Mesenchymal stem cell (in vitro differentiated cells and primary cell): ENCODE results near the gene CLEC9A.

ENCODE experiments used
- DNase-seq: peaks from one replicate; pipeline ENCODE4 v3.0.0-alpha.2; 2013
- H2AFZ ChIP-seq: one replicate; pipeline ENCODE4 v1.6.1; 2013; ENCODE audit warnings: low read depth, mild to moderate bottlenecking, control low read depth, inconsistent platforms, low read length, moderate library complexity
- H2AK5ac ChIP-seq: 2 replicates; pipeline ENCODE4 v1.6.1; 2013; ENCODE audit warnings: low read length, moderate library complexity, mild to moderate bottlenecking, inconsistent platforms; ENCODE audit not compliant: severe bottlenecking
- H2BK120ac ChIP-seq: one replicate; pipeline ENCODE4 v1.6.1; 2013; ENCODE audit warnings: low read depth, mild to moderate bottlenecking, inconsistent platforms, low read length, moderate library complexity
- H2BK12ac ChIP-seq, 2 experiments: one replicate each; pipeline ENCODE4 v1.6.1; 2013; ENCODE audit warnings: inconsistent platforms in 2 of 2, low read length in 2 of 2, mild to moderate bottlenecking in 2 of 2, moderate library complexity in 2 of 2, control low read depth in 1 of 2
- H2BK15ac ChIP-seq: one replicate; pipeline ENCODE4 v1.6.1; 2013; ENCODE audit warnings: mild to moderate bottlenecking, low read depth, inconsistent platforms; ENCODE audit not compliant: poor library complexity, severe bottlenecking
- H2BK5ac ChIP-seq: 2 replicates; pipeline ENCODE4 v1.6.1; 2013; ENCODE audit warnings: low read depth, mild to moderate bottlenecking, low read length, control low read depth, inconsistent platforms; ENCODE audit not compliant: poor library complexity, severe bottlenecking
- H3K14ac ChIP-seq, 2 experiments: one replicate each; pipeline ENCODE4 v1.6.1; 2013; ENCODE audit warnings: inconsistent platforms in 2 of 2, low read length in 2 of 2, control low read depth in 1 of 2, mild to moderate bottlenecking in 1 of 2, moderate library complexity in 1 of 2
- H3K18ac ChIP-seq, 2 experiments: one replicate each; pipeline ENCODE4 v1.6.1; 2013; ENCODE audit warnings: inconsistent platforms in 2 of 2, low read length in 2 of 2, control low read depth in 1 of 2, low read depth in 1 of 2, mild to moderate bottlenecking in 1 of 2
- H3K23ac ChIP-seq, 2 experiments: one replicate each; pipeline ENCODE4 v1.6.1; 2013; ENCODE audit warnings: inconsistent platforms in 2 of 2, low read length in 2 of 2, mild to moderate bottlenecking in 2 of 2, moderate library complexity in 2 of 2, control low read depth in 1 of 2
- H3K27ac ChIP-seq: 2 replicates; pipeline ENCODE4 v1.5.1; 2013; ENCODE audit warnings: mild to moderate bottlenecking, moderate library complexity, low read length, control low read depth, inconsistent platforms; ENCODE audit not compliant: poor library complexity, severe bottlenecking
- H3K27me3 ChIP-seq, 2 experiments: 2 replicates each; pipeline versions ENCODE4 v1.6.1 to v1.7.0; 2013; ENCODE audit warnings: low read length in 2 of 2, mild to moderate bottlenecking in 2 of 2, moderate library complexity in 2 of 2, control low read depth in 1 of 2, inconsistent platforms in 1 of 2; ENCODE audit not compliant: control insufficient read depth in 1 of 2, insufficient read depth in 1 of 2
- H3K36me3 ChIP-seq, 2 experiments: 2 replicates each; pipeline versions ENCODE4 v1.6.1 to v1.7.0; 2013; ENCODE audit warnings: low read length in 2 of 2, control low read depth in 1 of 2, inconsistent platforms in 1 of 2, low read depth in 1 of 2, mild to moderate bottlenecking in 1 of 2; ENCODE audit not compliant: insufficient read depth in 2 of 2, control insufficient read depth in 1 of 2
- H3K4ac ChIP-seq, 2 experiments: one replicate each; pipeline ENCODE4 v1.6.1; 2013; ENCODE audit warnings: inconsistent platforms in 2 of 2, low read length in 2 of 2, mild to moderate bottlenecking in 2 of 2, moderate library complexity in 2 of 2, control low read depth in 1 of 2, low read depth in 1 of 2
- H3K4me1 ChIP-seq: 2 replicates; pipeline ENCODE4 v1.6.1; 2013; ENCODE audit warnings: low read depth, low read length, control low read depth; ENCODE audit not compliant: control insufficient read depth, insufficient read depth
- H3K4me2 ChIP-seq: 2 replicates; pipeline ENCODE4 v1.6.1; 2013; ENCODE audit warnings: low read length, mild to moderate bottlenecking, inconsistent platforms; ENCODE audit not compliant: poor library complexity, severe bottlenecking
- H3K4me3 ChIP-seq, 2 experiments: 2 replicates each; pipeline versions ENCODE4 v1.5.1 to v1.7.0; 2013; ENCODE audit warnings: low read length in 2 of 2, mild to moderate bottlenecking in 2 of 2, control low read depth in 1 of 2, low read depth in 1 of 2; ENCODE audit not compliant: insufficient read depth in 1 of 2
- H3K79me1 ChIP-seq: replicated peaks from 2 replicates; pipeline ENCODE4 v1.6.1; 2013; ENCODE audit warnings: mild to moderate bottlenecking, control low read depth, low read length, inconsistent platforms; ENCODE audit not compliant: poor library complexity, severe bottlenecking
- H3K9ac ChIP-seq: 2 replicates; pipeline ENCODE4 v1.7.0; 2013; ENCODE audit warnings: mild to moderate bottlenecking, low read length, moderate library complexity
- H3K9me3 ChIP-seq: 2 replicates; pipeline ENCODE4 v1.7.0; 2013; ENCODE audit warnings: mild to moderate bottlenecking, low read length; ENCODE audit not compliant: control insufficient read depth
- H4K8ac ChIP-seq: one replicate; pipeline ENCODE4 v1.6.1; 2013; ENCODE audit warnings: inconsistent platforms, mild to moderate bottlenecking, low read length, moderate library complexity
- H4K91ac ChIP-seq: one replicate; pipeline ENCODE4 v1.6.1; 2013; ENCODE audit warnings: mild to moderate bottlenecking, low read length, inconsistent platforms
- WGBS: methylation state at CpG from one replicate; pipeline ENCODE4 v1.1.7; 2013; ENCODE audit warnings: mixed read lengths; 5-methylcytosine and 5-hydroxymethylcytosine counted together

The CLEC9A gene

GRCh38 chr12:10084733-10085132 is 54.3 kb downstream of the CLEC9A start:
- no peak overlapping the region for H2BK120ac ChIP-seq
- H4K91ac ChIP-seq = no peak overlapping the region
- whole genome bisulfite sequencing = no CpG with 5 or more reads among the region's 6 CpGs
- H3K36me3 ChIP-seq = no peaks in the 10 kb centered on the region
- H3K79me1 ChIP-seq = no peaks in the 10 kb centered on the region
- no peak overlapping the region for H3K4me2 ChIP-seq
- H3K4ac ChIP-seq = no peak overlapping the region
- H2AK5ac ChIP-seq = no peak overlapping the region
- DNase-seq = no peak
- H3K18ac ChIP-seq = no peak overlapping the region
- H2BK15ac ChIP-seq = no peak overlapping the region
- no peak overlapping the region for H3K14ac ChIP-seq
- H3K27me3 ChIP-seq = no peaks in the 10 kb centered on the region
- H2AFZ ChIP-seq = no peak overlapping the region
- H3K4me3 ChIP-seq = no peak overlapping the region
- H3K23ac ChIP-seq = no peak overlapping the region
- H3K9ac ChIP-seq = no peak overlapping the region
- no peak overlapping the region for H3K27ac ChIP-seq
- H2BK5ac ChIP-seq = no peak overlapping the region
- no peaks in the 10 kb centered on the region for H3K9me3 ChIP-seq
- H2BK12ac ChIP-seq = no peak overlapping the region
- no peaks in the 10 kb centered on the region for H3K4me1 ChIP-seq
- no peak overlapping the region for H4K8ac ChIP-seq

DNA sequence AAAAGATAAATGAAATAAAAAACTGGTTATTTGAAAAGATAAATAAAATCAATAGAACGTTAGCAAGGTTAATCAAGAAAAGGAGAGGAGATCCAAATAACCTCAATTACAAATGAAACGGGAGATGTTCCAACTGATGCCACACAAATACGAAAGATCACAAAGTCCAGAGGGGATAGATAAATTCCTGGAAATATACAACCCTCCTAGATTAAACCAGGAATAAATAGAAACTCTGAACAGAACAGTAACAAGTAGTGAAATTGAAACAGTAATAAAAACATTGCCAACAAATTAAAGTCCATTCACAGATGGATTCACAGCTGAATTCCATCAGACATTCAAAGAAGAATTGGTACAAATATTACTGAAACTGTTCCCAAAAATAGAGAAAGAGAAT is 55.9 kb downstream of the CLEC9A start:
- Histone ChIP-seq H3K9ac (no peak overlapping the region), H3K4ac (no peak overlapping the region), H4K91ac (no peak overlapping the region), H2AFZ (no peak overlapping the region), H2BK15ac (no peak overlapping the region), H3K79me1 (no peaks in the 10 kb centered on the region), H3K14ac (no peak overlapping the region), H2BK120ac (no peak overlapping the region), H3K23ac (no peak overlapping the region), H3K4me3 (no peak overlapping the region), H3K36me3 (no peaks in the 10 kb centered on the region), H4K8ac (no peak overlapping the region), H3K4me1 (no peaks in the 10 kb centered on the region), H3K18ac (no peak overlapping the region), H3K27me3 (no peaks in the 10 kb centered on the region), H2AK5ac (no peak overlapping the region), H3K9me3 (no peaks in the 10 kb centered on the region), H2BK12ac (no peak overlapping the region), H3K4me2 (no peak overlapping the region), H2BK5ac (no peak overlapping the region), H3K27ac (no peak overlapping the region)
- DNase-seq = no peak
- WGBS = no CpG with 5 or more reads among the region's 3 CpGs

- Histone ChIP-seq H2AK5ac (no peak overlapping the region), H2BK120ac (no peak overlapping the region), H3K4me2 (no peak overlapping the region), H2BK15ac (no peak overlapping the region), H3K4ac (no peak overlapping the region), H3K14ac (no peak overlapping the region), H3K27me3 (no peaks in the 10 kb centered on the region), H3K4me3 (no peak overlapping the region), H2BK12ac (no peak overlapping the region), H3K79me1 (no peaks in the 10 kb centered on the region), H3K36me3 (no peaks in the 10 kb centered on the region), H3K18ac (no peak overlapping the region), H3K4me1 (no peaks in the 10 kb centered on the region), H4K91ac (no peak overlapping the region), H3K9ac (no peak overlapping the region), H2BK5ac (no peak overlapping the region), H3K9me3 (no peaks in the 10 kb centered on the region), H3K27ac (no peak overlapping the region), H2AFZ (no peak overlapping the region), H4K8ac (no peak overlapping the region), H3K23ac (no peak overlapping the region)
- DNase-seq = no peak
Observed at GRCh38 chr12:10088031-10088430, 57.5 kb downstream of the CLEC9A start.

- no peak overlapping the region for H2BK120ac ChIP-seq
- no peaks in the 10 kb centered on the region for H3K4me1 ChIP-seq
- H3K14ac ChIP-seq = no peak overlapping the region
- H3K4me2 ChIP-seq = no peak overlapping the region
- DNase-seq = no peak
- H3K9me3 ChIP-seq = no peaks in the 10 kb centered on the region
- H2BK5ac ChIP-seq = no peak overlapping the region
- H4K91ac ChIP-seq = no peak overlapping the region
- 58% methylated on average over 5 of the region's 8 CpGs for WGBS
- no peak overlapping the region for H3K4me3 ChIP-seq
- H3K18ac ChIP-seq = no peak overlapping the region
- H3K23ac ChIP-seq = no peak overlapping the region
- H3K79me1 ChIP-seq = no peaks in the 10 kb centered on the region
- no peaks in the 10 kb centered on the region for H3K36me3 ChIP-seq
- no peak overlapping the region for H2BK15ac ChIP-seq
- no peaks in the 10 kb centered on the region for H3K27me3 ChIP-seq
- H2AFZ ChIP-seq = no peak overlapping the region
- no peak overlapping the region for H3K9ac ChIP-seq
- no peak overlapping the region for H3K27ac ChIP-seq
- no peak overlapping the region for H2AK5ac ChIP-seq
- no peak overlapping the region for H4K8ac ChIP-seq
- no peak overlapping the region for H2BK12ac ChIP-seq
- no peak overlapping the region for H3K4ac ChIP-seq
Observed at GRCh38 chr12:10088955-10089900, 58.7 kb downstream of the CLEC9A start.
